HG03139 (cell line): ENCODE measurements around the gene FREM2.

ENCODE experiments used
- ATAC-seq: cut with Tn5 transposase; IDR thresholded peaks from one replicate; pipeline ENCODE4 v1.9.1; 2021; ENCODE audit not compliant: unreplicated experiment

The FREM2 gene, protein sequence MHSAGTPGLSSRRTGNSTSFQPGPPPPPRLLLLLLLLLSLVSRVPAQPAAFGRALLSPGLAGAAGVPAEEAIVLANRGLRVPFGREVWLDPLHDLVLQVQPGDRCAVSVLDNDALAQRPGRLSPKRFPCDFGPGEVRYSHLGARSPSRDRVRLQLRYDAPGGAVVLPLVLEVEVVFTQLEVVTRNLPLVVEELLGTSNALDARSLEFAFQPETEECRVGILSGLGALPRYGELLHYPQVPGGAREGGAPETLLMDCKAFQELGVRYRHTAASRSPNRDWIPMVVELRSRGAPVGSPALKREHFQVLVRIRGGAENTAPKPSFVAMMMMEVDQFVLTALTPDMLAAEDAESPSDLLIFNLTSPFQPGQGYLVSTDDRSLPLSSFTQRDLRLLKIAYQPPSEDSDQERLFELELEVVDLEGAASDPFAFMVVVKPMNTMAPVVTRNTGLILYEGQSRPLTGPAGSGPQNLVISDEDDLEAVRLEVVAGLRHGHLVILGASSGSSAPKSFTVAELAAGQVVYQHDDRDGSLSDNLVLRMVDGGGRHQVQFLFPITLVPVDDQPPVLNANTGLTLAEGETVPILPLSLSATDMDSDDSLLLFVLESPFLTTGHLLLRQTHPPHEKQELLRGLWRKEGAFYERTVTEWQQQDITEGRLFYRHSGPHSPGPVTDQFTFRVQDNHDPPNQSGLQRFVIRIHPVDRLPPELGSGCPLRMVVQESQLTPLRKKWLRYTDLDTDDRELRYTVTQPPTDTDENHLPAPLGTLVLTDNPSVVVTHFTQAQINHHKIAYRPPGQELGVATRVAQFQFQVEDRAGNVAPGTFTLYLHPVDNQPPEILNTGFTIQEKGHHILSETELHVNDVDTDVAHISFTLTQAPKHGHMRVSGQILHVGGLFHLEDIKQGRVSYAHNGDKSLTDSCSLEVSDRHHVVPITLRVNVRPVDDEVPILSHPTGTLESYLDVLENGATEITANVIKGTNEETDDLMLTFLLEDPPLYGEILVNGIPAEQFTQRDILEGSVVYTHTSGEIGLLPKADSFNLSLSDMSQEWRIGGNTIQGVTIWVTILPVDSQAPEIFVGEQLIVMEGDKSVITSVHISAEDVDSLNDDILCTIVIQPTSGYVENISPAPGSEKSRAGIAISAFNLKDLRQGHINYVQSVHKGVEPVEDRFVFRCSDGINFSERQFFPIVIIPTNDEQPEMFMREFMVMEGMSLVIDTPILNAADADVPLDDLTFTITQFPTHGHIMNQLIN (N-terminal part only)

DNA sequence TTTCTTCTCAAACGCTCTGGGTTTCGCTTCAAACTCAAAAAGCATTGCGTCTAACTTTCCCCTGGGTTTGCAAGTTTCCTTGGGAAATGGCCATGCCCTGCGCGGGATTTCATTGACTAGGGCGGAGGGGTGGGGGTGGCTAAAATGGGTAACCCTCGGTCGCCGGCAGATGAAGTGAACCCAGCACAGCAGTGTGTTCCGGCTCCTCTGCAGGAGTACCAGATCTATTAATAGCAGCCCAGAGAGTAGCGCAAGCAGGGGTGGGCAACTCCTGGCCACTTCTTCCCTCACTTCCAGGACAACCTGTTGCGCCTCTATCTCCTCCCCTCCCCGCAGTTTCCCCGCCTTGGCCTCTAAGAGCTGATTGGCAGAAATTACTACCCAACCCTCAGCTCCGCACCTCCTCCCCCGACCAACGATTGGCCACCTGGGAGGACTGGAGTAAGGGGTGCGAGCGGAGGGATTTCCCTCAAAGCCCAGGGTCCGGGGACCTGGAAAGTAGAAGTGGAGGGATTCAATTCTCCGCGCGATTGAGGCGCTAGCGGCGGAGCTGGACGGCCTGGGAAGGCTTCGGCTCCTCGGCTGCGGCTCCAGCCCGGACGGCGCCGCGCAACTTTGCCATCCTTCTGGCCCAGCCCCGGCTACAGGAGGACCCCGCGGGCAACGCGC, at the start of gene FREM2:
FREM2 (plus strand) TSS at position 501 of the 669 bp plus-strand sequence. CDS start 268 bp downstream, outside the sequence.
- no peak for ATAC-seq

DNA sequence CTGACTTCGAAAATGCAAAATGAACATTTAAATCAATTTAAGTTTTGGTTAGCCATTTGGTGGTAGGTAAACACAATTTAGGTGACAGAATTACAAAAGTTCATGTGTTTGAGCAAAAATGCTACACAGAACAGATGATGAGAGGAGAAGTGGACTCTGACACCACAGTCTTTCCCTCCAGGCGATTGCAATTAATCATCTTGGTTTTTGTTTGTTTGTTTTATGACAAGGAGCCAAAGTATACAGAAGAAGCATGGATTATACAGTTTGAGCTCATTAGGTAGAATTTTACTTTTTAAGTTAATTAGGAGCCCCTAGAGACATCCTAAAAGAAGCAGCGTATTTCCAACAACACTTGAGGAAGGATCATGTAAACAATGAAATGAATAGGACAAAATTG, 49.3 kb upstream of the FREM2 start:
- ATAC-seq = no peak

DNA sequence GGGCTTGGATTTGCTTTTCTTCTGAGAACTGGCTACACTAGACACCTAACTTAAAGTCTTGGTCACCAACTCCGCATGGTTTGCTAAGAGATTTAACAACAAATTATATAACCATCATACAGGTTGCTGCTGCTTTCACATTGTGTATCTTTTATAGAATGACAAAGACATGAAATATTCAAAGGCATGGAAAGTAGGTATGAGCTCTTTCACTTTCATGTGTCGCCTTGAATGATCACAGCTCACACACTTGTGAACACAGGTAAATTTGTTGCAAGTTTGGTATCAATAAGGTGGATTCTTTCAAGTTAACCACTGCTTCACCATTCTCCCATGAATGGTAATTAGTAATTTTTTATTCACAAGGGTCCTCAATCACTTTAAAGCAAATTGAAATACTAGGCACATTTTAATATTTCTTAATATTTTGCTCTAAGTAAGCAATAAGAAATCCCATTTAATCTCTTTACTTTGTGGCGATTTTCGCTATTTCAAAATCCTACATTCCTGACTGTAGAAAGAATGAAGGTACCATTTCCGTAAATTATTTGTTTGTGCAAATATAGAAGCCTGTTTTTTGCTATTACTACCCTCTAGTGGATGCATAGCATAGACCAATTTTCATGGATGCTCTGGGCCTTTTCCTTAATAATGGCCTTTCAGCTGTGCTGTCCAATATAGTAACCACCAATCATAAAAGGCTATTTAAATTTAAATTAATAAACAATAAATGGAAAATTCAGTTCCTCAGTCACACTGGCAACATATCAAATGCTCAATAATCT, 45.5 kb upstream of the FREM2 start:
- ATAC-seq = no peak

DNA sequence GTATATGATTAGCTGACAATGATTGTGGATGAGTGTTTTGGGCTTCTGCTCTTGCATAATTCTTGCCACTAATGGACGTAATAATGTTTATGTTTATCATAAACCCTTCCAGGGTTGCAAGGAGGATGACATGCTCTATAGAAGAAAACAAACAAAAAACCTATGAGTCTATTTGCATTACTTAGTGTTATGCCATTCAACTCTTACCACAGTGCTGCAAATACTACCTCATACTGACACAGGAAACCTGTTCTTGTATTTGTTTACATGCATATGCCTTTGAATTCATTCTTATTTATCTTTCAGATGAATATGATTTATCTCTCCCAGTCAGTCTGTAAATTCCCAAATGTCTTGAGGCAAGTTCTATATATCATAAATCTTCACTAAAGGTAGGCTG, 39.6 kb upstream of the FREM2 start:
- no peak for ATAC-seq

DNA sequence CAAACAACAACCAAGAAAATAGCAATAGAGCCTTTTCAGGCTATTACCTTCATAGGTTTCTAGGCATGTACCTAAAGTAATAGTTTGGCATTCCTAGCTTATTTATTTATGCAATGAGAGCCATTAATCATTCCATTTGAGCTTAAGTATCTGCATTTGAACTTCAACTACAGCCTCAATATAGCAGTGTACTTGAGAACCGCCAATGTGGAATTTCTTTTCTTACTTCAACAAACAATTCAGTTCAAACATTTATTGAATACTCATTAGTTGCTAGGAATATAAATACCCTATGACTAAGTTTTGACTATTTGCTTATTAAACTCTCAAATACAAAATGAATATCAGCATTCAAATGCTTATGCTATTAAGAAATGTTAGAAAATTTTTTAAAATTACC, 38.0 kb upstream of the FREM2 start:
- no peak for ATAC-seq

DNA sequence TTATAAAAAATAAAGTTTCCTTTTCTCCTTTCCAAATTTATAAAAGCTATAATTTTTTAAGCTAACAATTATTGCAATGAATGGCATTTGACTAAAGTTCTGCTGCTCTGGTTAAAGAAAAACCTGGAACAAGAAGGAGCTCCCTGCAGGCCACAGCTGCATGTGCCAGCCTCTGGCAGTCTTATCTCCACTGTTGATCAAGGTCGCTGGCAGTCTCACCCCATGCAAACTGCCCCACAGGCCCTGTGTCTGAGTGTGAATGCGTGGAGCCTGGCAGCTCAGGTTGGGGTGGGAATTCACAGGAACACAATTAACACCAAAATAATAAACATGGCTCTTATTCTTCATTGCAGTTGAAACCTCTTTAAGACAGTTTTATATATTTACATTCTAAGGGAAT, 30.2 kb upstream of the FREM2 start:
- ATAC-seq = no peak

DNA sequence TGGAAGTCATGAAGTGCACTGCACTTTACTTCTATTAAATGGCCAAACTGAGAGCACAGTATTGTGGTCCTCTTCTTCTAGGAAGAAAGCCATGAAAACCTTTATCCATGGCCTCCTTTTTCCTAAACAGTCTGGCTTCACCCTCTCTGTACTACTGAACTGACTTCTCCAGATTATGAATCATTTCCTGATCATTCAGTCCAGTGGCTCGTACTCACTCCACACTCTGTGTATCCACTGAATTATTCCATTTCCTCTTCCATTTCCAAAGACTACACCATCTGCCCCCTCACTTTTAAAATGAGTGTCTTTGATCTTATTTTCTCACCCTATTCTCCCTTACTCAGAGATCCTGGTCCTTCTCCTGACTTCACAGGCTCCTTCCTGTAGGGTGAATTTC, 29.7 kb upstream of the FREM2 start:
- ATAC-seq = no peak

DNA sequence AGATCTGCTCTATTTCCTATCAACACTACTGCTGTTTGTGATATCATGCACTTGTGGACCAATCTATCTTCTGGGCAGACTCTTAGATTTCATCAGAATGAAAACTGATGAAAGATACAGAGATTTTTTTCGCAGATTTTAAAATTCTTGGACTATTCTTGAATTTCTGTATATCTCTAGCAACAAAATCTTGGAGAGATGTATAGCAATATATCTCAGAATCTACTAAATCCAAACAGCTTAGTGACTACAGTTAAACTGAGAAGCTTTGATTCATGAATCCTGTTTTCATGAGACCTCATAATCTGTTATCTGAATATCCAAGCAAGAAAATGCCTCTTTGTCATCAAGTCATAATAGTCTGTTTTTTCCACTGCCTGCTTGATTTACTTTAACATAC, 28.0 kb upstream of the FREM2 start:
- ATAC-seq = no peak

DNA sequence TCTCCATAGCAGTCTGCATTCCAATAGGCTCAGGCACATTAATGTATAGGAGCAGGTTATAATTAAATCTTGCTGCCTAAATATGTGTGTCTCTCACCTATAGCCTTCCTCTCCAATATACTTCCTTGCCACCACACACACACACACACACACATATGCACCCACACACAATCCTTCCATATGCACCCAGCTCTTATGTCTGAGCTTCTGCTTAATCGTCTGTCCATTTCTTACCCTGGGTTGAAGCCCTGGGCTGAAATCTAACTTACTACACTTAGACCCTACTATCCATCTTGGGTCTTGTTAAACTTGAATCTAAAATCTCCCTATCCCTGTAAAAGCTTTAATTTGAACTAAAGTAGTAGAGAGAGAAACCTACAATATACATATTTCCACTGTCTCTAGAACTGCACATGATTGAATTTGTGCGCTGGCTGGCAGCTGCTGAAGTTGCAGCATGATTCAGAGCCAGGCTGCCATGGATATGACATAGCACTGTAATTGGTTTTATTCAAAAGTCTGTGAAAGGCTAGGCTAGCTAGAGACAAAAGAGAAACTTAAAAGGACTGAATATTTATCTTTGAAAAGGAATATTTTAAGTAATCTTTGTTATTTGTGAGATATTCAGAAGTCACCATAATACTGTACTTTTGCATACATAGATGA, 25.7 kb upstream of the FREM2 start:
- ATAC-seq = no peak

DNA sequence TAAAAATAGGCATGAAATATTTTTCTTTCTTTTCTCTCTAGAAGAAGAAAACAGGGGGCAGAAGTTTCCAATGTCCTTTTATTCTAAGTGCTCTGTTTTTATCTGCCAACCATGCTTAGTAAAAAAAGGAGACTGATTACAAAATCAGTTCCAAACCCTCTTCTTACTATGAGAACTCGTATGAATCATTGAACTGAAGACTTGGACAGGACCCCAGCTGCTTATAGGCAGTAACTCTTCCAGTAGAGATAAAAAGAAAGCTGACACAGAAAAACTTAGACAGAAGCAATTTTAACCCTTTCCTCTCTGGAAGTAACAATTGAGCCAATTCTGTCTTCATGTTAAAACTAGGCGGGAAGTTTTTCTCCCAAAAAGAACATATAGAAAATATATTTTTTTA, 24.5 kb upstream of the FREM2 start:
- ATAC-seq = no peak

DNA sequence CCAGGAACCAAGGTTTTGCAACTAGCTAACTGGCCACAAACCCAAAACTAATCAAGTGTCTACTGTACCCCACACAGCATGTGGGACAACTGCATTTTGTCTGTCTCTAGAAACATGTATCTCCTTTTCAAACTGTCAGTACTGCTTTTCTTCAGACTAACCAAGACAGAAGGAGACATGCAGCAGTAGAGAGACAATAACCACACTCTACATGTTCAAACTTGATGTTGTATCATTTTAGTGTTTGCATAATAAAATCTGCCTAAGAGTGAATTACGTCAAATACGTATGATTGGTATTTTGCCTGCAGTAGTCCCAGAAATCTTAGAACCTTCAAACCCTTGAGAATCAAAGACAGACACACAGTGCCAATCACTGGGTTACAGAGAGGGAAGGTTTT, 22.0 kb upstream of the FREM2 start:
- ATAC-seq = no peak

DNA sequence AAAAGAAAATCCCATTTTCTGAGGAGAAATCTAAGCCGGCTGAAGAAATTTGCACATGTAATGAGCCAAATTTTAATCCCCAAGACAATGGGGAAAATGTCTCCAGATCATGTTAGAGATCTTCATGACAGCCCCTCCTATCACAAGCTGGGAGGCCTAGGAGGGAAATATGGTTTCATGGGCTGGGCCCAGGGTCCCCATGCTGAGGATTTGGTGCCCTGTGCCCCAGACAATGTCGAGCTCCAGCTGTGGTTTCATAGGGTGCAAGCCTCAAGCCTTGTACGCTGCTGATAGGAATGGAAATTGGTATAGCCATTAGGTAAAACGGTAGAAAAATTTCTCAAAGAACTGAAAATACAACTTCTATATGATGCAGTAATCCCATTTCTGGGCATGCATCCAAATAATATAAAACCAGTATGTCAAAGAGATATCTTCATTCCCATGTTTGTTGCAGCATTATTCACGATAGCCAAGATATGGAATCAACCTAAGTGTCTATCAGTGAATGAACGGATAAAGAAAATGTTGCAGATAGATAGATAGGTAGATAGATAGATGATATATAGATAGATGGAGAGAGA, 19.3 kb upstream of the FREM2 start:
- no peak for ATAC-seq

DNA sequence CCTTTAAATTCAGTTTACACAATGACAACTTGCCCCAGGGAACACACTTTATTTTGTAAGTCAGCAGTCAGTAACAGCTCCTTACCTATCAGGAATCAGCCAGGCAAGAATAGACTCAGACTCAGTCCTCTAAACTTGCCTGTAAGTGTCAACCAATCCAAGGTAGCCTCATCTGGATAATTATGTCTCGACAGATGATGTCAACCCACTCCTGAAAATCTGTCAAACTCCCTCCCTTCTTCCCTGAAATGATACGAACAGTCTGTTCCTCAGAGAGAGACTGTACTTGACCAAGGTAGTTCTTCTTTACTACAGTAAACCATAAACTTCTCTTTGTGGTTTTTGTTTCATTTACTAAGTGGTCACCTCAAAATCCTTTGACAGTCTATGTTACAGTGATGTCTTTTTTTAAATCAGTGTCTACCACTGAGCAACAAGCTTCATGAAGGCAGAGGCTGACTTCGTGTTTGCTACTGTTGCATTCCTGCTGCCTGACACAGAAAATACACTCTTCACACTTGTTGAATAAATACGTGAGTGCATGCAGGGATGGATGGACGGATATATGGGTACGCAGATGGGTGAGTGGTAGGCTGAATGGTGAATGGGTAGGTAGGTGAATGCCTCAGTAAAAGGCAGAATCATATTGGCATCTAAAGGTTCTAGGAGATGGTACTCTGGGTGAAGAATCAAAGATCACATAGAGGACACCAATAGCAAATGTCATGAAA, 17.5 kb upstream of the FREM2 start:
- no peak for ATAC-seq

DNA sequence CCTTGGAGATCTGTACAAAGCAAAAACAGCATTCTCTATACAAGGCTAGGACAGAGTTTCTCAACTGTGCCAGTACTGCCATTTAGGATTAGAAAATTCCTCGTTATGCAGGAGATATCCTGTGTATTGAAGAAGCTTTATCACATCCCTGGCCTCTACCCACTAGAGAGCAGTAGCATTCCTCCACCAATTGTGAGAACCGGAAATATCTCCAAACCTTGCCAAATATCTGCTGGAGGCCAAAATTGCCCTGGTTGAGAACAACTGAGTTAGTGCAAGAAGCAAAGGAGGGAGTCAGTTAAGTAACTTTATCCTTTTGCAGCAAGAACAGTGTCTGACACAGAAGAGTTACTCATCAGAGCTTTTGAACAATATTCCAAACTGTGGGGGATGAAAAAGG, 16.2 kb upstream of the FREM2 start:
- no peak for ATAC-seq

DNA sequence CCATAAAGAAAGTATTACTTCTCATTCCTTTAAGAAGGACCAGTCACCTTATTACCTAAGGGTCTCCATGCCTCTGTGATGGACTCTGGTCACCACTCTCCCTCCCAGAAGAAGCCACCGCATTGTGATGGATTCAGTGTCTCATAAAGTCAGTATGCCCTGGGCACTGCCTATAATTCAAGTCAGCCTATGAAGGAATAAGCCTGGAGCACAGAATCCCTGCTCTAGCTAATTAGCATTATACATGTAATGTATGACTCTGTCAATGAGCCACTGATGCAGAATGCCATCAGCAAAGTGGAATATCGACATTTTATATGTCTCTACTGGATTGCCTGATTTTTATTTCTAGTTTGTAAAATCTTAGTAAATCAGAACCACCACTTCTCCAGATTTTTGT, 14.9 kb upstream of the FREM2 start:
- ATAC-seq = no peak

DNA sequence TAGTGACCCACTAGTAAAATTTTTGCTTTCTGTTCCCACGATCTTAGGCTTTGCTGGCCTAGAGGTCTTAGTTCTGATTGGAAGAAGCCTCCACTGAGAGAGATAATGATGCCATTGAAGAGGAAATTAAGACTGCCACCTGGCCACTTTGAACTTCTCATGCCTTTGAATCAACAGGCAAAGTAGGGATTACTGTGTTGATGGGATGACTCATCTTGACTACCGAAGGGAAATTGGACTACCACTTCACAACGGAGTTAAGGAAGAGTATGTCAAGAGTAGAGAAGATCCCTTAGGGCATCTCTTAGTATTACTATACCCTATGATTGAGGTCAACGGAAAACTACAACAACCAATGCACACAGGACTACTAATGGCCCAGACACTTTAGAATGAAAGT, 12.7 kb upstream of the FREM2 start:
- ATAC-seq = no peak

DNA sequence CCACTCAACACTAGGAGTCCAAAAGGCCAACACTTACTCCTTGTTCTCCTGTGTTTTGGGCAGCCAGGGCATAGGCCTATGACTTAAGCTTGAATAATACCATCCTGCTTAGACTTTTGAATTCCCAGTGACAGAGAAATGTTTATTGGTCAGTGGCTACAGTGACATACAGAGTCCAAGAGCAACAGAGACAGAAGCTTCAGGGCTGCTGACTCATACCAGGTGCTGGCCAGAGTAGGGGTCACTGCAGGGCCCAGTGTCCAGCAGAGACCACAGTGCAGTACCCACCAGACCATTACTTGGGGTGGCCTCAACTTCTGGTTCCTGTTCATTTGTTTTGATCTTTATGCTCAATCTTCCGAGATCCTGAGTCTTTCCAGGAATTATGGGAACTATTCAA, 6.0 kb upstream of the FREM2 start:
- no peak for ATAC-seq

DNA sequence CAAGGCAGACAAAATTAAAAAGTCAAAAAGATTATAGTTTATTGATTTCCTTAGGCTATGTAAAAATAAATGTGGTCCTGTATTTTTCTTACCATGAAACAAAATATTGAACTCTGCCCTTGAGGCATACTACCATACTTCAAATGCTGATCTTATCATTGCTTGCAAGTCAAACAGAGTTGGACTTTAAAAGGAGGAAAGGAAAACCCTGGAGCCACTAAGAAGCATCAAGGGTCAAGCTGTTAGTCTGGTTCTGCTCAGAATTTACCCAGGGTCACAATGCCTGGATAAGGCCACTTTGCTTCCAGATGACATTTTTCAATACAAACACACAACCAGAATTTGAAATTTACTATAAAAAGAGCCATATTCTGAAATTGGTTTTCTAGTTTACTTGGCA, 2.2 kb upstream of the FREM2 start:
- no peak for ATAC-seq

DNA sequence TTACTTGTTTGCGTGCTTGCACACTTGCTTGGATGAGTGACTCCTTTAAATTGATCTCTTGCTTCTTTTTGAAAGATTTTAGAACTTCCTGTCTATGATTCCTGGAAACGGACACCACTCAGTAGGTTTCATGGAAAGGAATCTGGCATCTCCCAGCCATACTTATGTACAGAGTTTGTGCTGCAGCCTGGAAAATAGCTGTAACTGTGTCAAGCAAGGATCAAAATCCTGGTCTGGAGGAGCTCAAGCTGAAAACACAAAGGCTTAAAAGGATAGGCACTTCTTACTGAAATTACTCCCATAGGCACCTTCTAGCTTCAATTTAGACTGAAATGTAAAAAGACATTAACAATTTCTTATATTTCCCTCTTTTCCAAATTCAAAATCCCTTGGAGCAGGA, 1.4 kb upstream of the FREM2 start:
- no peak for ATAC-seq
